H1 (cell line): ENCODE data around the gene FOXN4. TPM values are rescaled to one million over a fixed set of nuclear protein-coding genes. Genes with fewer than 3 reads are reported as not detected.

ENCODE experiments used
- CTCF ChIA-PET: fragments of 300-600 bp; sonication (Branson Sonifier 250); formaldehyde crosslinking; loops from one replicate; lab custom pipeline; 2021; ENCODE audit not compliant: partially characterized antibody; lab: Charles Lee
- POLR2A ChIA-PET: fragments of 300-600 bp; sonication (Branson Sonifier 250); formaldehyde crosslinking; loops from one replicate; lab custom pipeline; 2021; ENCODE audit warnings: inconsistent platforms; ENCODE audit not compliant: partially characterized antibody; lab: Charles Lee
- DNase-seq, 2 experiments: peaks; one replicate each; pipeline versions ENCODE4 v3.0.0 to v3.0.0-alpha.2; 2010 to 2022; ENCODE audit warnings: low spot score in 2 of 2, low read depth in 1 of 2, mixed read lengths in 1 of 2
- FAIRE-seq: peaks from 2 replicates; lab custom pipeline; 2011; peaks lifted over from hg19 to GRCh38; lab: Jason Lieb, UNC
- H2AFZ ChIP-seq: 2 replicates; pipeline ENCODE4 v1.8.1; 2012; ENCODE audit warnings: low read length, inconsistent platforms
- H2AK5ac ChIP-seq: 2 replicates; pipeline ENCODE4 v1.6.1; 2013; ENCODE audit warnings: low read depth, low read length
- H2BK120ac ChIP-seq: replicated peaks from 2 replicates; pipeline ENCODE3; 2013; ENCODE audit warnings: low read depth, low read length, inconsistent platforms
- H2BK12ac ChIP-seq: 2 replicates; pipeline ENCODE4 v1.6.1; 2013; ENCODE audit warnings: low read depth, low read length
- H2BK15ac ChIP-seq: 2 replicates; pipeline ENCODE4 v1.6.1; 2013; ENCODE audit warnings: low read length
- H2BK20ac ChIP-seq: 2 replicates; pipeline ENCODE4 v1.6.1; 2013; ENCODE audit warnings: low read length
- H2BK5ac ChIP-seq: 2 replicates; pipeline ENCODE4 v1.6.1; 2013; ENCODE audit warnings: low read depth, low read length
- H3K14ac ChIP-seq: 2 replicates; pipeline ENCODE4 v1.6.1; 2013; ENCODE audit warnings: inconsistent platforms; ENCODE audit not compliant: insufficient read length
- H3K18ac ChIP-seq: 2 replicates; pipeline ENCODE4 v1.6.1; 2013; ENCODE audit warnings: low read length; ENCODE audit errors: extremely low read depth
- H3K23ac ChIP-seq: 2 replicates; pipeline ENCODE4 v1.6.1; 2013; ENCODE audit warnings: inconsistent platforms; ENCODE audit not compliant: insufficient read length
- H3K23me2 ChIP-seq: 2 replicates; pipeline ENCODE4 v1.6.1; 2013; ENCODE audit warnings: low read depth, low read length
- H3K27ac ChIP-seq: 2 replicates; pipeline ENCODE4 v1.6.1; 2011; ENCODE audit warnings: low read depth, low read length, inconsistent platforms
- H3K27me3 ChIP-seq, 4 experiments: replicated peaks in 1 of 4; 1 replicate in 1 of 4; 2 replicates in 3 of 4; pipeline versions ENCODE4 v1.6.1 to v1.8.1; 2011 to 2013; ENCODE audit warnings: low read length in 3 of 4, mild to moderate bottlenecking in 3 of 4, inconsistent platforms in 2 of 4, mixed read lengths in 2 of 4, moderate library complexity in 1 of 4; ENCODE audit not compliant: control insufficient read depth in 3 of 4, insufficient read depth in 3 of 4; ENCODE audit errors: extremely low read depth in 1 of 4
- H3K36me3 ChIP-seq, 4 experiments: 2 replicates each; pipeline versions ENCODE4 v1.6.1 to v1.8.1; 2011 to 2013; ENCODE audit warnings: mild to moderate bottlenecking in 4 of 4, low read length in 3 of 4, moderate library complexity in 2 of 4, control low read depth in 1 of 4, inconsistent platforms in 1 of 4; ENCODE audit not compliant: insufficient read depth in 4 of 4, control insufficient read depth in 2 of 4
- H3K4ac ChIP-seq: replicated peaks from 2 replicates; pipeline ENCODE3; 2013; ENCODE audit warnings: low read length, low read depth, mixed read lengths, inconsistent platforms; ENCODE audit not compliant: insufficient read length
- H3K4me1 ChIP-seq, 4 experiments: replicated peaks in 1 of 4; 1 replicate in 1 of 4; 2 replicates in 3 of 4; pipeline versions ENCODE4 v1.6.1 to v1.8.1; 2011 to 2013; ENCODE audit warnings: low read length in 3 of 4, inconsistent platforms in 2 of 4, mixed read lengths in 1 of 4; ENCODE audit not compliant: insufficient read depth in 4 of 4, control insufficient read depth in 3 of 4
- H3K4me2 ChIP-seq, 2 experiments: 2 replicates each; pipeline versions ENCODE4 v1.6.1 to v1.8.1; 2011 to 2013; ENCODE audit warnings: low read depth in 2 of 2, low read length in 2 of 2, control low read depth in 1 of 2, inconsistent platforms in 1 of 2, mild to moderate bottlenecking in 1 of 2; ENCODE audit not compliant: insufficient read depth in 1 of 2
- H3K4me3 ChIP-seq, 4 experiments: fragments of 200-600, 300-600 bp in 1 of 4; sonication (generic), shearing (Covaris generic), sonication (Bioruptor Twin) in 1 of 4; 2 replicates each; pipeline versions ENCODE4 v1.5.1 to v1.8.1; 2011 to 2016; ENCODE audit warnings: low read length in 4 of 4, low read depth in 3 of 4, control low read depth in 2 of 4, inconsistent platforms in 2 of 4, mild to moderate bottlenecking in 2 of 4, mixed read lengths in 1 of 4, moderate library complexity in 1 of 4; ENCODE audit not compliant: insufficient read depth in 2 of 4; ENCODE audit errors: extremely low read depth in 1 of 4
- H3K56ac ChIP-seq: replicated peaks from 2 replicates; pipeline ENCODE3; 2013; ENCODE audit warnings: low read depth, mild to moderate bottlenecking, mixed read lengths, low read length, inconsistent platforms; ENCODE audit not compliant: insufficient read length
- H3K79me1 ChIP-seq: 2 replicates; pipeline ENCODE4 v1.6.1; 2013; ENCODE audit warnings: low read depth, low read length, control low read depth
- H3K79me2 ChIP-seq, 2 experiments: 2 replicates each; pipeline versions ENCODE4 v1.6.1 to v1.8.1; 2012 to 2013; ENCODE audit warnings: low read length in 2 of 2, mild to moderate bottlenecking in 2 of 2, inconsistent platforms in 1 of 2; ENCODE audit not compliant: insufficient read depth in 2 of 2, control insufficient read depth in 1 of 2
- H3K9ac ChIP-seq, 4 experiments: replicated peaks in 1 of 4; 1 replicate in 1 of 4; 2 replicates in 3 of 4; pipeline versions ENCODE4 v1.6.1 to v1.8.1; 2011 to 2013; ENCODE audit warnings: low read depth in 3 of 4, low read length in 3 of 4, control low read depth in 2 of 4, mild to moderate bottlenecking in 2 of 4, moderate library complexity in 2 of 4, inconsistent platforms in 1 of 4; ENCODE audit errors: extremely low read depth in 1 of 4
- H3K9me3 ChIP-seq, 2 experiments: 2 replicates each; pipeline versions ENCODE4 v1.6.1 to v1.8.1; 2012 to 2013; ENCODE audit warnings: mild to moderate bottlenecking in 2 of 2, moderate library complexity in 2 of 2, control low read depth in 1 of 2, inconsistent platforms in 1 of 2, low read depth in 1 of 2, low read length in 1 of 2, mixed read lengths in 1 of 2; ENCODE audit not compliant: insufficient read depth in 2 of 2
- H4K20me1 ChIP-seq, 2 experiments: replicated peaks in 1 of 2; 2 replicates each; pipeline versions ENCODE3 to v1.8.1; 2011 to 2013; ENCODE audit warnings: inconsistent platforms in 2 of 2, low read length in 2 of 2, mild to moderate bottlenecking in 1 of 2; ENCODE audit not compliant: insufficient read depth in 2 of 2, control insufficient read depth in 1 of 2
- H4K5ac ChIP-seq: 2 replicates; pipeline ENCODE4 v1.6.1; 2013; ENCODE audit warnings: low read length, low read depth, mixed read lengths, inconsistent platforms; ENCODE audit not compliant: insufficient read length
- H4K8ac ChIP-seq: 2 replicates; pipeline ENCODE4 v1.8.0; 2013; ENCODE audit warnings: mild to moderate bottlenecking, moderate library complexity, low read length, inconsistent platforms; ENCODE audit not compliant: insufficient read depth; ENCODE audit errors: extremely low read depth
- H4K91ac ChIP-seq: replicated peaks from 2 replicates; pipeline ENCODE3; 2013; ENCODE audit warnings: low read length, mixed read lengths, inconsistent platforms; ENCODE audit not compliant: insufficient read length
- BACH1 ChIP-seq: IDR thresholded peaks from 2 replicates; pipeline ENCODE4 v1.6.1; 2012; ENCODE audit warnings: low read length, improper control_type of control experiment
- POLR2A ChIP-seq, 2 experiments: IDR thresholded peaks; 1 replicate in 1 of 2; 2 replicates in 1 of 2; pipeline ENCODE4 v1.6.1; 2011; ENCODE audit warnings: low read depth in 2 of 2, low read length in 2 of 2, mild to moderate bottlenecking in 2 of 2; ENCODE audit errors: control extremely low read depth in 1 of 2
- RAD21 ChIP-seq, 2 experiments: IDR thresholded peaks in 1 of 2; conservative IDR thresholded peaks in 1 of 2; 2 replicates each; pipeline ENCODE4 v1.6.1; 2011; ENCODE audit warnings: low read depth in 2 of 2, low read length in 2 of 2, improper control_type of control experiment in 1 of 2, inconsistent platforms in 1 of 2, mild to moderate bottlenecking in 1 of 2, moderate library complexity in 1 of 2
- WGBS, 2 experiments: shearing (Covaris generic) in 1 of 2; methylation state at CpG; one replicate each; pipeline versions ENCODE4 v1.1.6 to v1.1.7; 2013 to 2015; ENCODE audit warnings: low lambda C conversion rate in 2 of 2, mixed read lengths in 2 of 2, inconsistent platforms in 1 of 2, low coverage in 1 of 2, missing lambda C conversion rate in 1 of 2; ENCODE audit not compliant: insufficient replicate concordance in 2 of 2, insufficient coverage in 1 of 2, insufficient read length in 1 of 2; ENCODE audit errors: extremely low coverage in 1 of 2, missing lambda C conversion rate in 1 of 2; 5-methylcytosine and 5-hydroxymethylcytosine counted together
- polyA plus RNA-seq, 7 experiments: library from polyadenylated mRNA; depleted of rRNA in 3 of 7; stranded (reverse) in 5 of 7; unstranded in 2 of 7; fragments of >200 nt in 5 of 7; fragments of 200-250 nt in 2 of 7; gene quantifications; 1 replicate in 5 of 7; 2 replicates in 1 of 7; 4 replicates in 1 of 7; pipeline versions ENCODE4 v1.2.1 to v1.2.3, GENCODE V29; 2011 to 2013; ENCODE audit warnings: missing spikeins in 2 of 7, mixed read lengths in 2 of 7
- total RNA-seq: library from RNA; stranded (reverse); fragmentation: NEBNext Ultra II Directional; extraction: Animal tissue kit (Norgen Biotek cat#: 25700); gene quantifications from 2 replicates; pipeline ENCODE4 v1.2.1, GENCODE V29; 2021
- TF ChIP-seq, protein P1 (sequence below): IDR thresholded peaks from 2 replicates; pipeline ENCODE4 v1.6.1; 2012; ENCODE audit warnings: inconsistent platforms

FOXN4 gene
- total and polyA plus RNA-seq, 2 of the 8 experiments (the other 6 are each of a cell fraction or from before 2014, with no cell fraction given): 0.26 to 0.29 TPM

DNA sequence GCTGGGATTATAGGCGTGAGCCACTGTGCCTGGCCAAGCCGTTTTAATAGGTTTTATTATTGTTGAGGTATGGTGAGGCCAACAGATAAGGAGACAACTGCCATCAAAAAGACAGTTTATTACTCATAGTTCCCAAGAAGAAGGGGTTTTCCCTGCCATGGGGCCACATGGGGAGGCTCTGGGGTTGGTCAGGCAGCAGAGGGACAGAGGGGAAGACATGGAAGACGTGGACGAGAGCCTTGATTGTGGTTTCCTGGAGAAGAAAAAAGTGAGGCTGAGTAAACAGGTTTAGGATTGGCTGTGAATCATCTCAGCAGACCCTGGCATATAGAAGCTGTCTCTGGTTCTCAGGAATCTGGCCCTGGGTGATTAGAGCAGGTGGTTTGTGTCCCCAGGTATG, 69.9 kb downstream of the FOXN4 start:
- no peak overlapping the region for H4K5ac ChIP-seq
- no peak overlapping the region for H3K14ac ChIP-seq
- H4K91ac ChIP-seq: no peak overlapping the region
- 87% methylated on average over 4 of the region's 4 CpGs; no CpG with 5 or more reads in 1 of the 2 experiments for WGBS, 2 experiments
- no peak overlapping the region for H3K56ac ChIP-seq
- DNase-seq (no peak), FAIRE-seq (no peak)
- H2BK120ac ChIP-seq: no peak overlapping the region
- no peak overlapping the region for H4K8ac ChIP-seq
- ChIA-PET POLR2A (no interaction called here), CTCF (interaction anchor here (0.8 kb wide), 1 partner anchor 16 kb away, joined by 3 read pairs; no protein-coding TSS in a partner anchor)
- no peak overlapping the region for H3K23ac ChIP-seq
- H2BK15ac ChIP-seq: no peak overlapping the region
- no peaks in the 10 kb centered on the region for H3K4me1 ChIP-seq
- no peak overlapping the region for H3K4me3 ChIP-seq
- no peak overlapping the region for H2AK5ac ChIP-seq
- H3K79me2 ChIP-seq: no peaks in the 10 kb centered on the region
- H2BK12ac ChIP-seq: no peak overlapping the region
- H3K36me3 ChIP-seq: peaks cover 0 to 20% (median 5%) of the 10 kb centered on the region in 4 experiments; a peak in 6 of 8 replicates
- H2BK20ac ChIP-seq: no peak overlapping the region
- no peak overlapping the region for H2BK5ac ChIP-seq
- no peak overlapping the region for H3K27ac ChIP-seq
- H3K23me2 ChIP-seq: no peaks in the 10 kb centered on the region
- no peak overlapping the region for H3K9ac ChIP-seq
- H4K20me1 ChIP-seq: no peaks in the 10 kb centered on the region
- H3K4ac ChIP-seq: no peak overlapping the region
- no peaks in the 10 kb centered on the region for H3K79me1 ChIP-seq
- no peak overlapping the region for H3K18ac ChIP-seq
- no peak overlapping the region for H3K4me2 ChIP-seq
- no peaks in the 10 kb centered on the region for H3K27me3 ChIP-seq
- H2AFZ ChIP-seq: no peak overlapping the region
- H3K9me3 ChIP-seq: no peaks in the 10 kb centered on the region
- no peak for TF ChIP-seq BACH1
- no peak for TF ChIP-seq POLR2A (IDR thresholded peaks at IDR 0.05; ENCODE audit: control extremely low read depth in 1 of 2, low read depth in 2 of 2, low read length in 2 of 2)
- TF ChIP-seq RAD21 (IDR thresholded peaks at IDR 0.05 in 1 of 2, conservative IDR thresholded peaks at IDR 0.05 in 1 of 2; ENCODE audit: low read depth in 2 of 2, low read length in 2 of 2): no peak
- TF ChIP-seq, protein P1, sequence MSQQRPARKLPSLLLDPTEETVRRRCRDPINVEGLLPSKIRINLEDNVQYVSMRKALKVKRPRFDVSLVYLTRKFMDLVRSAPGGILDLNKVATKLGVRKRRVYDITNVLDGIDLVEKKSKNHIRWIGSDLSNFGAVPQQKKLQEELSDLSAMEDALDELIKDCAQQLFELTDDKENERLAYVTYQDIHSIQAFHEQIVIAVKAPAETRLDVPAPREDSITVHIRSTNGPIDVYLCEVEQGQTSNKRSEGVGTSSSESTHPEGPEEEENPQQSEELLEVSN: no peak
